Endometrial microvascular endothelial cells (primary cell): ENCODE data around the gene SMLR1. TPM values are rescaled to one million over a fixed set of nuclear protein-coding genes. Genes with fewer than 3 reads are reported as not detected.

Experiments used
- in situ Hi-C: cut with HindIII; loops from 2 replicates; pipeline ENCODE4 v1.10.0; 2017; ENCODE audit warnings: low sequenced_read_pairs, low pct_unique_long_range_greater_than_20kb; ENCODE audit errors: inconsistent ontology term
- total RNA-seq: library from RNA; depleted of rRNA; stranded (reverse); fragments of >200 nt; gene quantifications from one replicate; pipeline ENCODE4 v1.2.3, GENCODE V29; 2015; ENCODE audit errors: inconsistent ontology term

SMLR1 gene
- total RNA-seq, 1 donor from 2014 or later: not detected

DNA sequence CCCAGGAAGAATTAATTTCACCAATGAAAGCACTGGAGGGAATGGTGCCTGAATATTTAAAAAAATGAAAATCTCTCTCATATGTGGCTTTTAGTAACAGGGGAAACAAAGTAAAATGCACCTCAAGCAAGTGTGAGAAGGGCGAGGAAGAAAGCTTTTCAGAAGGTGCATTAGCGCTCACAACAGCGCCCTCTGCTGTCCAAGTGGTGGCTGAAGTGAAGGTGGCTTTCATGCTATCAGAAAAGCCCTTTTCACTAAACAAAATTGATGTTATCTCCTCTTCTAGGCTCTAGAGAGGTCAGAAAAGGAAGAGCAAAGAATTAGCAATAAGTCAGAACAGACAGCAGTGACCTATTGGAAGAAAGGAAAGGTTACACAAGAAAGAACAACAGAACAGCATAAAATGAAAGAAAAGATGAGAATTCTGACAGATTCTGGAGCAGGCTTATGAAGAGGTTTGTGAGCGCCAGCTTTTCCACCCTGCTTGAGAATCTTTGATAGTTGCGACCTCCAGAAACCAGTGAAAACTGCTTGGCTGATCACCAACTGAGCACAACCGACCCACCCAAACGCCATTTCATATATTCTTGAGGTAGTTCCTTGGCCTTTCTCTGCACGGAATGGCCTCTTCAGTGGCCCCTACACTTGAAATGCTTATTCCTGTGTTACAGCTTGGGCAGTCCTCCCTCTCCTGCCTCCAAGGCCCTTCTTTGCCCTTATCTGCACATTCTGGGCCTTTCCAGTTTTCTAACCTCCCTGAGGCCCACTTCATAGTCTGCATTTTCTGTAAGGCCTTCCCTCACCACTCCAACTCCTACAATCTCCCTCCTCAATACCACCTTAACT is 45.3 kb downstream of the SMLR1 start:
- in situ Hi-C loops: no loop called here

DNA sequence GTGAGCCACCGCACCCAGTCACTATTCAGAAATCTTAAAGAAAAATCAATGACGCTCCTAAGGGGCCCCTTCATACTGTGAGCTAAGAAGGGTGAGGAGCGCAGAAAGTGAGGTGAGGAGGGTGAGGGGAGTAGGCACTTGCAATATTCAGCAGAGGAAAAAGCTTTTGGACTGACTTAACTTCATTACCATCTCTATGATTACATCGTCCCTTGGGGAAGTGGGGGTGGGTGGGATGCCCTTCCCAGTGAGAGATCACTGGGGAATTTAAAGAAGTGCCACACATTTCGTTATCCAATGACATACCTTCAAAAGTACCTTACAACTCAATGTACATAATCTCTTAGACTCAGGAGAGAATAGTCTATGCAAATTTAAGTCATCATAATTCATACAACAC is 46.5 kb downstream of the SMLR1 start:
- in situ Hi-C loops: no loop called here

DNA sequence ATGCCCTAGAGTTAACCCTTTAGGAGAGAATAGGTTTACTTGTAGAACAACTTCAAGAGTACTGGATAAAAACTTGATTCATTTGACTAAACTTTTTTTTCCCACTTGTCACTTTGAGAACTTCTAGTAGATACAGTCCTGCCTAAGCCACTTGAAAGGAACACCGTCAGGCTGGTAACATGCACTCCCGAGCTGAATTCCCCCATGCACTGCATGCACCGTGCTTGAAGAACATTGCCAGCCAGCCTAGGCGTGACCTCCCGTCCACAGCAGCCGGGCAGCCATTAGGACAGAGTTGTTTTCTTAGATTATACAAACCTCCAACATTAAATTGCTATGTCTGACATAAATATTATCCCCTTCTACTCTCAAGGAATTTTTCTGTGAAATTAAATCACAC is 52.6 kb downstream of the SMLR1 start:
- in situ Hi-C loops: no loop called here

DNA sequence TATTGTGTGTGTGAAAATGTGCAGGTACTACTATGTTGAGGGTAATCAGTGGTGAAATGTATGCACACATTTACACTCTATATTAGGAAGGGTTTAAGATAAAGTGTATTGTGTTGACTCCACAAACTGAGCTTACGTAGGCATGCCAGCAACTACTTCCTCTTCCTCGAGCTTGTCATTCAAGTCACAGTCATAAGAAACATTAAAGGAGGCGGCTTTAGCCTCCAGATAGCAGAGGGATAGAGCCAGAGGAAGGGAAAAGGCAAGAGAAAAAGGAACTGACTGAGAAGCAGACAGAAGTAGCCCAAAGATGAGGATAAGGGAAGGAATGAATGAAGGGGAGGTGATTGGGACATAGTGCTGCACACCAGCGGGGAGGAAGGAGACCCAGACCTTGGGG is 55.2 kb downstream of the SMLR1 start:
- in situ Hi-C loops: no loop called here

DNA sequence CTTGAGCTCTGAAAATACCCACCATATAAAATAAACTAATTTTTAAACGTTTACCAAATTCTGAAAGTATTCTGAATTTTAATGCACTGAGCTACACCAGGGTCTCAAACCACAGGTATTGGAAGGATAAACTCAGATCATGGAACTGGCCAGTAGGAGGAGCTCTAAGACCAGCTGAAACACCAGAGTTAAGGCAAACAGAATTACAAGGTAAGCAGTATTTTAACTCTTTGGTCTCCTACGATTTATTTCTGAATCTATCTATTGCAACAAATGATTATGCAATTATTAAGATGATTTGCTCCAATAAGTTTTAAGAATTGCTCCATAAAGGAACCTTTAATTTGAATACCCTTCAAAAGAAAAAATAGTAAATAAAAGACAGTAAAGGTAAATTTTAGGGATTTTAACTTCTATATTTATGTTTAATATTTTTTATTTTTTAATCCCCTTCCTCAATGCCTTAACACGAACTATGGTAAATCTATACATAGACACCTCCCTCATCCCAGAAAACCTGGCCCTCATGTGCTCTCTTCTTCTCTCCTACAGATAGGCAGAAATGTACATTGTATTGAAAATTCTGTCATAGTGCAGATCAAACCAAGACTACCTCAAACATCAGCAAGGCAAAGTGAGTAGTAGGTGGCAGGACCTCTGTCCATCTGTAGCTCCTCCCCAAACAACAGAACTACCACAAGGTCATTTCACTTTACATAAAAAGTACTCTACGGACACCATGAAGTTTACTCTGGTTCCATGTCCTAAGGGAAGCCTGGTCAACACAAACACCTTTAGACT is 58.4 kb downstream of the SMLR1 start:
- in situ Hi-C loops: no loop called here

Other genes starting within 250 kb of the SMLR1 start
- 50.5 TPM for gene EPB41L2, start 235.8 kb downstream of the SMLR1 start, total RNA-seq